HG03025 (cell line): Measurements from ENCODE around the gene PRKAG2.

Experiments used
- ATAC-seq: cut with Tn5 transposase; IDR thresholded peaks from one replicate; pipeline ENCODE4 v1.9.1; 2021; ENCODE audit warnings: mild to moderate bottlenecking, moderate library complexity; ENCODE audit not compliant: unreplicated experiment, low FRiP score

Gene PRKAG2

DNA sequence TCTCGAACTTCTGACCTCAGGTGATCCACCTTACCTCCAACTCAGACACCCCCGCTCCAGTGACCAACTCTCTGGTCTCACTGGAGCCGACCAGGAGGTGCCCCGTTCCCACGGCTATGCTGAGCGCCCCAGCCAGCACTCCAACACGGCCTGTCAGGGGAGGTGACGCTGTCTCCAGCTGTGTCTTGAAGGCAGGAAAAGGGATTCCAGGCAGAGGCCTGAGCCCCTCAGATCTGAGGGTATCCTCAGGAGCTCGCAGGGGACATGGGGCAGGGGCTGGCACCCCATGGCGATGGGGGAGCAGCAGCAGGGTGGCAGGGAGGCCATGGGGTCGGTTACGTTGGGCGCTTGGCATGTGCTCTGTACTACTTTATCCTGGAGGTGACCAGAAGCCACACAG is 262.9 kb downstream of the PRKAG2 start:
- no peak for ATAC-seq

GRCh38 chr7:151611878-151612277 is 265.0 kb downstream of the PRKAG2 start:
- no peak for ATAC-seq

GRCh38 chr7:151611041-151611440 is 265.9 kb downstream of the PRKAG2 start:
- ATAC-seq: no peak

- ATAC-seq: no peak
Measured at GRCh38 chr7:151608031-151608551, 268.8 kb downstream of the PRKAG2 start.

GRCh38 chr7:151607464-151607867 is 269.4 kb downstream of the PRKAG2 start:
- no peak for ATAC-seq

- ATAC-seq: no peak
Measured at GRCh38 chr7:151603951-151604350, 273.0 kb downstream of the PRKAG2 start.

DNA sequence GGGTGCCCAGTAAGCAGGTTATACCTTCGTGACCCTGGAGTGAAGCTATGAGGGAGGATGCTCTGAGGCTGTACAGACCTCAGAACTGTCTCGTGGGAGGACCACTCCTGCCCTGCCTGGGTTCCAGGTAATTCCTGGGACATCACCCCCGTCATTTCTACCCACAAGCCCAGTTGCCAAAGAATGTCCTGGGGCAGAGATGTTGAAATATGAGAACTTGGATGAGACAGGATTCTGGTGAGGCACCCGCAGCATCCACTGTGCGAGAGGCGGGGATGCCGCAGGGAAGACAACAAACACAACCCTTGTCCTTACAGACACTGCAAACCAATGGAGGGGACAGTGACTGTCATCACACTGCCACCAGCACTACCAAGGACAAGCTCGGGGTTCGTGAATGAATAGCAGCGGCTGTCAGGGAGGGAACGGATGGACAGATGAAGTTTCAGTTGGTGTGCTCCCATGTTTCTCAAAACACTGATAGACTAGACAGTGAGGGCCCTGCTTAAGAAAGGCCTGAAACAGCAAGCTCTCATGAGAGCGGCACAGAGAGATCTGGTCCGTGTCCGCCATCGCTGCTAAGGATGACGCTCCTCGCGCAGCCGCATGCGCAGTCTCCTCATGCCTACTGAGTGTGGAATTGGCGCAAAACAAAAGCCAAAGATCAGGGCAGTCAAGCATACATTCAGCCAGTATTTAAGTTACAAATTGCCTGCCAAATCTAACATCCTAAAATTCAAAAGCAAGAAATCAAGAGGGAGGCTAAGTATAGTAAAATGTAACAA is 275.2 kb downstream of the PRKAG2 start:
- no peak for ATAC-seq

- ATAC-seq: no peak
Measured at GRCh38 chr7:151600331-151600730, 276.6 kb downstream of the PRKAG2 start.

- no peak for ATAC-seq
Measured at GRCh38 chr7:151599401-151600227, 277.3 kb downstream of the PRKAG2 start.

GRCh38 chr7:151597541-151598444 is 279.1 kb downstream of the PRKAG2 start:
- no peak for ATAC-seq

- ATAC-seq: no peak
Measured at GRCh38 chr7:151595702-151596350, 281.1 kb downstream of the PRKAG2 start.

- ATAC-seq: no peak
Measured at GRCh38 chr7:151592868-151593486, 283.9 kb downstream of the PRKAG2 start.

DNA sequence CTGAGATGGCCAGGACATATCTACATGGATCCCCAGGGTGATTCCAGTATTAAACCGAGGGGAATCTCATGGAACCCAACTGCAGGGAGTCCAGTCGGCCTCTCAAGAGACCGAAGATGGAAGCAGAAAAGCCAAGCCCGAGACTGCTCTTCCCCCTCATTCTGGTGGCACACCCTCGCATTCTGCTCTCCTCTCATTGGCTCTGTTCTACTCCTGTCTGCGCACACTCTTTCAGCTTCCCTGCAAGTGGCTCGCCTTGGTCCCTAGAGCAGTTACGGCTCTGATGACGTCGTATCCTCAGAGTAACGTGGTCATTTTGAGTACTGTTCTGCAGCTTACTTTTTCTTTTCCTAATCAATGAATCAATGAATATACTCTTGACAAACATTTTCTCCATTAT is 284.6 kb downstream of the PRKAG2 start:
- no peak for ATAC-seq

DNA sequence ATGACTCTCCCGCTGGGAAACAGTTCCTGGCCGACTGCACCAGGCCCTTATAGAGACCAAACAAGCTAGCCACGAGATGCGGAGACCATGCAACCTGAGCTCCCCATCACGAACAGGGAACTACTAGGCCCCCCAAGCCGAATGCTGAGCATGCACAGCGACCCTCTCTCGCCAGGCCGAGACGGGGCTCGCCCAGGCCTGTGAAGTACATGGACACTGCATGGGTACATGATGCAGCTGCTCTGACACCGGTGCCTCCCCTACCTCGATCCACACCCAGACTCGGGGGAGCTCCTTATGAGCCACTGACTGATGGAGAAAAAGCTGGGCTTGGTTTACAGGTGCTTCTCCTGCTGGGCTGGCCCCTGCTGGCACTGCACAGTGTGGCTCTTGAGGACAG is 285.0 kb downstream of the PRKAG2 start:
- no peak for ATAC-seq

DNA sequence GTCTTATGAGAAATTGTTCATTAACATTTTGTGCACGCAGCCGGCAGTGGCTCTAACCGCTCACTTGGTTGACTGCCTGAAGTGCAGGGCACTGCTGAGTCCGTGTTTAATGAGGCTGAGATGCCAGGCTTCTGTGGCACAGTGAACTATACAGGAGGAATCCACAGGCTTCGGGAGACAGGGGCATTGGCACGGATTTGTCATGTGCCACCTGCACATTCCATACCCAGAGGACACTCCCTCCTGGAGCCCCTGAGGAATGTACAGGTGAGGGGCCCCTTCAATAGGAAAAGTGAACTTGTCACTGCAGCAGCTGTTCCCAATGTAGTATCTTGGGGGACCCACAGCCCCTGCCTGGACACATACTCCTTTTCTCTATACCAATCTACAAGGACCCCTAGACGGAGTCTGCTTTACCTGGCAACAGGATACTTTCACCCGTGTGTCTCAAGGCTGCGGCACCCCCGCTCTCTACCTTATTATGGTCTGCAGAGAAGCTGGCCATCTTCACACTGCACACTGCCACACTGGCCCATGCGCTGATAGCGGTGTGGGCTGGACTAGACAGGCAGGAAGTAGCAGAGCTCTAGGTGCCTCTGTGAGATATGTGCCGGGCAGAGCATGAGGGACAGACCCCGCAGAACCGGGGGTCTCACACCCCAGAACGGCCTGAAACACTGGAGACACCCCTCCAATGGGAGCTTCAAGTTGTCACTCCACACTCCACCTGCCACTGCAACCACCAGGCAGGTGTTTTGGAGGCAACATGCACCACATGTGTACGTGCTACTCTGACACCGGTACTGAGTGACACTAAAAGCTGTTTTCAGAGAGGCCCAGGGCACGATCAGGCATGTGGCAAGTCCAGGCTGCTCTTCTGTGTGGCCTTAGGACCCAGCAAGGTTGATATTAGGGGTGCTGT is 285.8 kb downstream of the PRKAG2 start:
- no peak for ATAC-seq

- ATAC-seq: no peak
Measured at GRCh38 chr7:151590071-151590849, 286.7 kb downstream of the PRKAG2 start.

DNA sequence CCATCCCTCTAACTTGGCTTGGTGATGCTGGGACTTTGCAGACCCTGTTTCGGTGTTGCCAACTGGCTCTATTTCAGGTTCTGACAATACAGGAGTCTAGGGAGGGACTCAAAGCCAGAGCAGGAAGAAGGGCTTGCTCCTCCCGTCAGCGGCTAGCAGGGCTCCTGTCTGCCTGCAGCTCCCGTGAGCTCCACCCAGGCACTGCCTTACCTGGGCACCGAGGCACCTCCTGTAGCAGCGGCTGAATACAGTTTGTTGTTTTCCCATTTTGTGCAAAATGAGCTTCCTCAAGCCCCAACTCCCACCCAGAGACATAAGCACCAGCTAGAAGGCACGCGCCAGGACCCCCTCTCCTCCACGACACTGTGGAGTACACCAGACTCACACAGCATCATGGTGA is 287.9 kb downstream of the PRKAG2 start:
- ATAC-seq: no peak
